Dedifferentiated amniotic fluid mesenchymal stem cell (primary cell): ENCODE measurements around the gene COPRS.
"Not testable (repeated sequence)": the region's sequence is repeated elsewhere in the genome, so short reads cannot be mapped to it uniquely, and the experiment has no call there.

Source experiments
- DNase-seq: peaks from one replicate; pipeline ENCODE4 v3.0.0-alpha.2; 2016; ENCODE audit errors: extremely low spot score

Gene COPRS

GRCh38 chr17:31845291-31845690 lies 13.8 kb downstream of the COPRS start:
- no peak for DNase-seq

GRCh38 chr17:31843070-31843745 lies 15.8 kb downstream of the COPRS start:
- DNase-seq: peak; percentile 47

DNA sequence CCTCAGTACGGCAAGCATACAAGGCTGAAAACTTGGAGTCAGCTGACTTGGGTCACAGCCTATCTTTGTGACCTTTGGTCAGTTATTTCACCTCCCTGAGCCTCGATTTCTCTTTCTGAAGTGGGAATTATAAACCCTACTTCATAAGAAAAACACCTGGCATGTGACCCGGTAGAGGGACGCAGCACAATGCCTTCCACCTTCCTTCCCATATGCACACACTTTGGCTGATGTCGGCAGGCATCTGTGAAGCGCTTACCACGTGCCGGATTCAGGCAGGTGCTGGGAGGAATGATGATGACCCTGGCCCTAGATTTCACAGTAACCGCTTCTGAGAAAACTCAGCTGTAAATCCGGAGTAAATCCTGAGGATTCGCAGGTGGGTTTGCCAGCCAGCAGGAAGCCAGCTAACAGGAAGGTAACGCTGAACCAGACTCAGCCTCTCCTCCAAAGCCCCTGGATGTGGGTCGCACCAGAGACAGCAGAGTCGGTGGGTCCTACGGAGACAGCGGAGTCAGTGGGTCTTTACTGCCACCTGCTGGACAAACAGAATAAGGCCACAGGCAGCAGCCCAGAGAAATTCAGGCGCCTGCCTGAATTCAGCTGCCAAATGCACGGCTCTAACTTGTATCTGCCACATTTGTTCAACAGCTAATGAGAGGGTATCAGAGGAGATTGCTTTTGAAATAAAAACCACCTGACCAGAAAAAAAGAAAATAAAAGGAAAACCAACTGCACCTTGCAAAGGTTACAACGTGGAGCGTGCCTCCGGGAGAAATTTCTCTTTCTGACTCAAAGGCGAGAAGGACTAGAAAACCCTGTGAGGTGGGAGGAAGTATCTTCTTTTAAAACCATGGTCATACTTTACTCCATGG lies 16.6 kb downstream of the COPRS start:
- DNase-seq: peak; percentile 62

DNA sequence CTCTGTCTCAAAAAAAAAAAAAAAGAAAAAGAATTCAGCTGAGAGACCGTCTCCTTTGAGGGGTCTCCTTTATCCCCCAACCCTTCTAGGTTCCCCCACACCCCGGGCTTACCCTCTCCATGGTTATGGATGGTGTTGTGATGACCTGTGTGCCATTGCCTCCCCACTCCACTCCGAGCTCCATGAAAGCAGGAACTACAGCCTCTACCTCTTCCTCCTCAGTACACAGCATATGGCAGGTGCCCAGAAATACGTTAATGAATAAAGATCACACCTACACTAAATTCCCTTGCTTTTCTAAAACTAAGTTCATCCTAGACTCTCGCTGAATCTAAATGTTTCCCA lies 17.2 kb downstream of the COPRS start:
- DNase-seq: no peak

GRCh38 chr17:31838636-31839225 lies 20.3 kb downstream of the COPRS start:
- no peak for DNase-seq

- no peak for DNase-seq
Observed at GRCh38 chr17:31835984-31836383, 23.1 kb downstream of the COPRS start.

DNA sequence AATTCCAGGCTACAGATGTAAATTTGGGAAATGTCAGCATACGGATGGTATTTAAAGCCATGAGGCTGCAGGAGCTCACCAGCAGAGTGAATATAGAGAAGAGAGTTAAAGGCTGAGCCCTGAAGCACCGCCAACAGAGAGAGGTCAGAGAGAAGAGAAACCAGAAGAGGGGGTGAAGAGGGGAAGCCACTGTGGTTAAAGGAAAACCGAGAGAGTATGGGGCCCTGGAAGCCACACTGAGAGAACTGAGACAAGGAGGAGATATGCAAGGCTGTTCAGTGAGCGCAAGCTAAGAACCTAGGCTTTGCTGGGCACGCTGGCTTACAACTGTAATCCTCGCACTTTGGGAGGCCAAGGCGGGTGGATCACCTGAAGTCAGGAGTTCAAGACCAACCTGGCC lies 24.6 kb downstream of the COPRS start:
- no peak for DNase-seq

- DNase-seq: no peak
Observed at GRCh38 chr17:31832746-31833145, 26.3 kb downstream of the COPRS start.

DNA sequence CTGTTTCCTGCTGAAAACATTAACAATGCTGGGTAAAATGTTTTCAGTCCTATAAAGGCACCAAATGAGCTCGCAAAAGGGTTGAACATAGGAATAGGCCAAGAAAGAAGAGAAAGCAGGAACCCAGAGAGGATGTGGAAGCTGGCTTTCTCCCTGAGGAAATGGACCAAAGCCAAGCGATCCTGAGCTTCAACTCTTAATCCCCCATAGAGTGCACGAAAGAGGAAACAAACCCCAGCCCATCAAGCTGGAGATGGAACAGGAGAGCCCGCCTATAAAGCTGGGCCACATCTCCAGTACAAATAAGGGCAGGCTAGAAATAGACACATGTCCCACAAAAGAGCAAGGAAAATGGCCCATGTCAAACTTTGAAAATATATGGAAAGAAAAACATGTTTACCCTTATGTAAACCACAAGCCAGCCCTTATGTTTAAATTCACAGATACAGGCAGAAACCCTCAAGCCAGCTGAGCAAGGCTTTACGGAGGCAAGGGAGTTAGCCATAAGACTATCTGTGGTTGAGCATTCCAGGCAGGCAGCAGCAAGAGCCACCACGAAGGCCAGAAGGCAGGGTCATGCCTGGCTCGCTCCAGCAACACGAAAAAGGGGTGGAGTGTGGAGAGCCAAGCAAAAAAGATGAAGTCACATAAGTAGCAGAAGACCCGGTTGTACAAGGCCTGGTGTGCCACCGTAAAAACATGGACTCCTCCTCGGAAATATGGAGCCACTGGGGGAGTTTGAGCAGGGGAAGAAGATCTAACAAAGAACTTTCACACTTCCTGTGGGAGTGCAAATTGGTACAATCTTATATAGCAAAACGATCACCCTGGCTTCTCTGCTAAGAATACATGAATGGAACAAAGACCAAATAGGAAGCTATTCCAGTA lies 27.8 kb downstream of the COPRS start:
- DNase-seq: no peak

DNA sequence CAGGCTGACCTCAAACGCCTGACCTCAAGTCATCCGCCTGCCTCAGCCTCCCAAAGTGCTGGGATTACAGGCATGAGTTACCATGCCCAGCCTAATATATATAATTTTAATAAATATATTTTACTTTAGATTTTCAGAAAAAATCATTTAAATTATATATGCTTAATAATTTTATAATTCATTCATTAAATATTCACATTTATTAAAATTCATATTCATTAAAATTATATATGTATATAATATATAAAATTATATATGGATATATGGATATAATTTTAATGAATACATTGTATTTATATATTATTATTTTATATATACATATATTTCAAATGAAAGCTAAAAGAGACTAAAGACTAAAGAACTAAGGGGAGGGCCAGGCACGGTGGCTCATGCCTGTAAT lies 29.4 kb downstream of the COPRS start:
- DNase-seq: no peak

DNA sequence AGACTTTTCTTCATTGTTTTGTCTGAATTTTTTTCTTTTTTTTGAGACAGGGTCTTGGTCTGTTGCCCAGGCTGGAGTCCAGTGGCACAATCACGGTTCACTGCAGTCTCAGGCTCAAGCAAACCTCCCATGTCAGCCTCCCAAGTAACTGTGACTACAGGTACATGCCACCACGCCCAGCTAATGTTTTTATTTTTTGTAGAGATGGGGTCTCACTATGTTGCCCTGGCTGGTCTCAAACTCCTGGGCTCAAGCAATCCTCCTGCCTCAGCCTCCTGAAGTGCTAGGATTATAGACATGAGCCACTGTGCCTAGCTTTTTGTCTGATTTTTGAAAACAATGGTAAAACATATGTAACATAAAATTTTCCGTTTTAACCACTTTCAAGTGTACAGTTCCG lies 30.1 kb downstream of the COPRS start:
- not testable (repeated sequence) for DNase-seq

GRCh38 chr17:31825961-31826691 lies 32.9 kb downstream of the COPRS start:
- no peak for DNase-seq

DNA sequence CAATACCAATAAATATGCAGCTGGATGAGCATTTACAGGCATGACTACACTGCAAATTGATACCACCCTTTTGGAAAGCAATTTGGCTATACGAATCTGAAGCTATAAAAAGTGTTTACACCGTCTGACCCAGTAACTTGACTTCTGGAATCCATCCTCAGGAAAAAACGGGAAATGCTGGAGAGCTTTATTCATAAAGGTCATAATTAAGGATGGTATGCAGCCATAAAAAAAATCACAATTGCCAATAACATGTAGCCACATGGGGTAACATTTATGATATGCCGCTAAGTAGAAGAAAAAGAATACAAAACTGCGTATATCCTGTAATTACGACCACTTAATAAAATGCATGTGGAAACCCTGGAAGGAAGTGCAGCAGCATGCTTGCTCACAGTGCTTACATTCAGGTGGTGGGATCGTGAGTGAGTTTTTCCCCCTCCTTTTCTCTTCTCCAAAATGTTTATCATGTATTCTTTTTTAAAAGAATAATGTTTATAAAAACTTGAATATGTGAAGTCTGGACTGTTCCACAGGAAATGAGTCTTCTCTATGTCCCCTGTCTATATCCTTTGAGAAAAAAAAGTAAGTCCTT lies 34.2 kb downstream of the COPRS start:
- no peak for DNase-seq

- DNase-seq: no peak
Observed at GRCh38 chr17:31823014-31823413, 36.0 kb downstream of the COPRS start.

- DNase-seq: no peak
Observed at GRCh38 chr17:31820691-31821435, 38.2 kb downstream of the COPRS start.

GRCh38 chr17:31819578-31819977 lies 39.5 kb downstream of the COPRS start:
- no peak for DNase-seq

- DNase-seq: not testable (repeated sequence)
Observed at GRCh38 chr17:31818863-31819262, 40.2 kb downstream of the COPRS start.

DNA sequence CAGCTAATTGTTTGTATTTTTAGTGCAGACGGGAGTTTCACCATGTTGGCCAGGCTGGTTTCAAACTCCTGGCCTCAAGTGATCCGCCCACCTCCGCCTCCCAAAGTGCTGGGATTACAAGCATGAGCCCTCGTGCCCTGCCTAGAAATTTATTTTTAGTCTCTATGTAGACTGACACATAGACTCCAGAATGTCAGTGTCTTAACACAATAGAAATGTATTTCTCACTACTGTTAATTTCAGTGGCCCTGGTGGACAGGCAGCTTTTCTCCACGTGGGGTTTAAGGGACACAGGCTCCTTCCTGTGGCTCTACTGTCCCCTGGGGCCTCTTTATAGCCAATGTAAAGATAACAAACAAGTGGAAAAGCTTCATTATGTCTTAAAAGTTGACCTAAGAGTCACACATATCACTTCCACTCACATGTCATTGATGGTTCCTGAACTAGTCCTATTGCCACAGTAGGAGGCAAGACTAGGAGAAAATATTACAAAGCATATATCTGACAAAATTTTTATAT lies 43.8 kb downstream of the COPRS start:
- DNase-seq: no peak

DNA sequence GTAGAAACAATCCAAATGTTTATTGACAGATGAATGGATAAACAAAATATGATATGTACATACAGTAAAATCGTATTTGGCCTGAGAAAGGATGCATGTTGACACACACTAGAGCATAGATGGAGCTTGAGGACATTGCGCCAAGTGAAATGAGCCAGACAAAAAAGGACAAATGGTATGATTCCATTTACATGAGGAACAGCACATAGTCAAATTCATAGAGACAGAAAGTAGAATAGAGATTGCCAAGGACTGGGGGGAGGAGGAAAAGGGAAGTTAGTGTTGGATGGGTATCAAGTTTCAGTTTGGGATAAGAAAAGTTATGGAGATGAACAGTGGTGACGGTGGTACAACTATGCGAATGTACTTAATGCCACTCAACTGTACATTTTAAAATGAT lies 47.9 kb downstream of the COPRS start:
- no peak for DNase-seq

- DNase-seq: not testable (repeated sequence)
Observed at GRCh38 chr17:31809876-31810275, 49.2 kb downstream of the COPRS start.
